Nephron (organoid): ENCODE results near the gene GABARAPL1.
"Not testable (repeated sequence)": the region's sequence is repeated elsewhere in the genome, so short reads cannot be mapped to it uniquely, and the experiment has no call there.

Experiments
- H3K27ac Mint-ChIP-seq, 3 experiments: 2 replicates each; pipeline ENCODE4 v1.8.0; 2020; ENCODE audit warnings: mixed read lengths in 3 of 3, mild to moderate bottlenecking in 2 of 3, moderate library complexity in 1 of 3
- H3K27me3 Mint-ChIP-seq: 2 replicates; pipeline ENCODE4 v1.8.0; 2021; ENCODE audit warnings: low read depth, mild to moderate bottlenecking, moderate library complexity, mixed read lengths
- H3K36me3 Mint-ChIP-seq: 2 replicates; pipeline ENCODE4 v1.8.0; 2020; ENCODE audit warnings: low read depth, mixed read lengths
- H3K4me1 Mint-ChIP-seq: 2 replicates; pipeline ENCODE4 v1.8.0; 2020; ENCODE audit warnings: mixed read lengths
- H3K4me3 Mint-ChIP-seq, 3 experiments: 2 replicates each; pipeline ENCODE4 v1.8.0; 2020; ENCODE audit warnings: mild to moderate bottlenecking in 3 of 3, mixed read lengths in 3 of 3, moderate library complexity in 2 of 3
- H3K9me3 Mint-ChIP-seq: 2 replicates; pipeline ENCODE4 v1.8.0; 2020; ENCODE audit warnings: mixed read lengths
- TF ChIP-seq, protein P1 (sequence below), 3 experiments: fragments of 200-600 bp; sonication (generic); IDR thresholded peaks; one replicate each; pipeline ENCODE4 v1.5.0; 2021; ENCODE audit warnings: antibody characterized with exemption in 3 of 3; ENCODE audit not compliant: unreplicated experiment in 3 of 3

Gene GABARAPL1

DNA sequence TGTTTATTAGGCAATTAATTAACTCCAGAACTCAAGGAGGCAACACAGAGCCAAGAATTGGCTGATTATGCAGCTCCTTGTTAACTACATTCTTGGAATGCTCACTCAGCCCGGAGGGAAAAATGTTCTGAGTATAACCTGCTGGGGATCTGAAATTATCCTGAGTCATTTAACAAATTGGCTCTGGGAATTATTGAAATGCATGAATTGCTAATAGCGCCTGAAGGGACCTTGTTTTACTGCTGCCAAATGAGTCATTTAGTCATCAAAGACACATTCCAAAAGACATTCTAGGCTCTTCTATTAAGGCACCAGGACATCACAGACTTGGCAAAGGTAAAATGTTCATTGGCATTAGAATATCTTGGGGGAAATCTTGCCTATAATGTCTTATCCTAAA is 20.8 kb upstream of the GABARAPL1 start:
- Mint-ChIP-seq H3K4me3 (no peak overlapping the region), H3K27ac (no peak overlapping the region)
- TF ChIP-seq, protein P1, sequence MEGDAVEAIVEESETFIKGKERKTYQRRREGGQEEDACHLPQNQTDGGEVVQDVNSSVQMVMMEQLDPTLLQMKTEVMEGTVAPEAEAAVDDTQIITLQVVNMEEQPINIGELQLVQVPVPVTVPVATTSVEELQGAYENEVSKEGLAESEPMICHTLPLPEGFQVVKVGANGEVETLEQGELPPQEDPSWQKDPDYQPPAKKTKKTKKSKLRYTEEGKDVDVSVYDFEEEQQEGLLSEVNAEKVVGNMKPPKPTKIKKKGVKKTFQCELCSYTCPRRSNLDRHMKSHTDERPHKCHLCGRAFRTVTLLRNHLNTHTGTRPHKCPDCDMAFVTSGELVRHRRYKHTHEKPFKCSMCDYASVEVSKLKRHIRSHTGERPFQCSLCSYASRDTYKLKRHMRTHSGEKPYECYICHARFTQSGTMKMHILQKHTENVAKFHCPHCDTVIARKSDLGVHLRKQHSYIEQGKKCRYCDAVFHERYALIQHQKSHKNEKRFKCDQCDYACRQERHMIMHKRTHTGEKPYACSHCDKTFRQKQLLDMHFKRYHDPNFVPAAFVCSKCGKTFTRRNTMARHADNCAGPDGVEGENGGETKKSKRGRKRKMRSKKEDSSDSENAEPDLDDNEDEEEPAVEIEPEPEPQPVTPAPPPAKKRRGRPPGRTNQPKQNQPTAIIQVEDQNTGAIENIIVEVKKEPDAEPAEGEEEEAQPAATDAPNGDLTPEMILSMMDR (IDR thresholded peaks at IDR 0.05; ENCODE audit: unreplicated experiment in 3 of 3) = no peak

DNA sequence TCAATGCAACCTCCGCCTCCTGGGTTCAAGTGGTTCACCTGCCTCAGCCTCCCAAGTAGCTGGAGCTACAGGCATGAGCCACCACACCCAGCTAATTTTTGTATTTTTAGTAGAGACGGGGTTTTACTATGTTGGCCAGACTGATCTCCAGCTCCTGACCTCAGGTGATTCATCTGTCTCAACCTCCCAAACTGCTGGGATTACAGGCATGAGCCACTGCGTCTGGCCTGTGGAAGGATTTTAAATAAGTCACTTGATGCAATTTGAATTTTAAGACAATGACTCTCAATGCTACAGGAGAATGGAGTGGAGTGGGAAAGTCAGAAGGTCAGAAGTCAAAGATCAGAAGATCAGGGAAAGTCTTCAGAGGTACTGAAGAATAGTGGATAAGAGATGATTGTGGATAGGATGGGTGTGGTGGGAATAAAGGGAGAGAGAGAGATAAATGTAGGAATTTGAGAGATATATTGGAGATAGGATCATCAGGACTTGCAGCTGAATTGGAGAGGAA is 18.5 kb upstream of the GABARAPL1 start:
- Mint-ChIP-seq H3K27ac (no peak overlapping the region), H3K4me3 (no peak overlapping the region), H3K9me3 (no peaks in the 10 kb centered on the region), H3K27me3 (peaks cover 4% of the 10 kb centered on the region), H3K36me3 (no peaks in the 10 kb centered on the region), H3K4me1 (peaks cover 5% of the 10 kb centered on the region)
- TF ChIP-seq, protein P1 (IDR thresholded peaks at IDR 0.05; ENCODE audit: unreplicated experiment in 3 of 3) = no peak

More for the DNA sequence above, 20.8 kb upstream of the GABARAPL1 start:
- no peaks in the 10 kb centered on the region for H3K36me3 Mint-ChIP-seq
- peaks cover 5% of the 10 kb centered on the region for H3K4me1 Mint-ChIP-seq
- H3K9me3 Mint-ChIP-seq = no peaks in the 10 kb centered on the region
- peaks cover 10% of the 10 kb centered on the region for H3K27me3 Mint-ChIP-seq

DNA sequence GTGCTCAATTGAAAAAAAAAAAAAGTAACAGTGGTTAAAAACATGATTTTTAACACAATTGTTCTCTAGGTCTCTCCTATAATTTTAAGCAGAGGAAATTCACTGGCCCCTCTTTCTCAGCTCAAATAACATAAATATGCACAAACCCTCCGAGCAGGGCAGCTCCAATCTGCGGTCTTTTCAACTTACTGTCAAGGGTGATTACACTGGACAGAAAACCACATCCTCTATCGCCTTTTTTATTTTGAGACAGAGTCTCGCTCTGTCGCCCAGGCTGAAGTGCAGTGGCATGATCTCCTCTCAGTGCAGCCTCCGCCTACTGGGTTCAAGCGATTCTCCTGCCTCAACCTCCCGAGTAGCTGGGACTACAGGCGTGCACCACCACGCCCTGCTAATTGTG is 16.5 kb upstream of the GABARAPL1 start:
- Mint-ChIP-seq H3K4me1 (no peaks in the 10 kb centered on the region), H3K27me3 (peaks cover 4% of the 10 kb centered on the region), H3K4me3 (no peak overlapping the region), H3K36me3 (no peaks in the 10 kb centered on the region), H3K9me3 (no peaks in the 10 kb centered on the region), H3K27ac (no peak overlapping the region)
- TF ChIP-seq, protein P1 (IDR thresholded peaks at IDR 0.05; ENCODE audit: unreplicated experiment in 3 of 3) = no peak

DNA sequence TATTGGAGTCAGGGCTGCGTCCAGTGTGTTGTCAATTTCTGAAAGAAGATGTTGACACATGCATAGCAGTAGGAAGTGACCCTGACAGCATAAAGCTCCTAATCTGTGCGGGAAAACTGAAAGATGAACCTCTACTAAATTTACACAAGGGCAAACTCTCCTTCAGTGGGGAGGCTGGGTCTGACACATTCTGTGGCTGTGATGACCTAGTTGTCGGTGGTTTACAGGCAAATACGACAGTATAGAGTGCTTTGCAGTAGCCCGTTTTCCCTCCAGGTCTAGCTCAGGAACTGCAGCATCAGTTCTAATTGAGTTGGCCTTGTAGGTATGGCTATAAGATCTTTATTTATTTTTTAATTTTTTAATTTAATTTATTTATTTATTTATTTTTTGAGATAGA is 14.8 kb upstream of the GABARAPL1 start:
- peaks cover 4% of the 10 kb centered on the region for H3K27me3 Mint-ChIP-seq
- H3K9me3 Mint-ChIP-seq = no peaks in the 10 kb centered on the region
- H3K4me1 Mint-ChIP-seq = no peaks in the 10 kb centered on the region

DNA sequence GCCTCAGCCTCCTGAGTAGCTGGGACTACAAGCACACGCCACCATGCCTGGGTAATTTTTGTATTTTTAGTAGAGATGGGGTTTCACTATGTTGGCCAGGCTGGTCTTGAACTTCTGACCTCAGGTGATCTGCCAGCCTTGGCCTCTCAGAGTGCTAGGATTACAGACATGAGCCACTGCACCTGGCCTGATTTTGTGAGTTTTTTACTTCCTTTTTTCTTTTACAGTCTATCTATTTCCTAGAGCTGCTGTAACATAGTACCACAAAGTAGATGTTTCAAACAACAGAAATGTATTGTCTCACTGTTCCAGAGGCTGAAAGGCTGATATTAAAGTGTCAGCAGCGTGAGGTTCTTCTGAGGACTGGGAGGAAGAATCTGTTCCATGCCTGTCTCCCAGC is 8.2 kb upstream of the GABARAPL1 start:
- not testable (repeated sequence) for H3K27ac Mint-ChIP-seq, H3K4me3 Mint-ChIP-seq

More for the DNA sequence above, 14.8 kb upstream of the GABARAPL1 start:
- H3K36me3 Mint-ChIP-seq = no peaks in the 10 kb centered on the region
- H3K4me3 Mint-ChIP-seq = no peak overlapping the region
- H3K27ac Mint-ChIP-seq = no peak overlapping the region
- TF ChIP-seq, protein P1 (IDR thresholded peaks at IDR 0.05; ENCODE audit: unreplicated experiment in 3 of 3) = no peak

DNA sequence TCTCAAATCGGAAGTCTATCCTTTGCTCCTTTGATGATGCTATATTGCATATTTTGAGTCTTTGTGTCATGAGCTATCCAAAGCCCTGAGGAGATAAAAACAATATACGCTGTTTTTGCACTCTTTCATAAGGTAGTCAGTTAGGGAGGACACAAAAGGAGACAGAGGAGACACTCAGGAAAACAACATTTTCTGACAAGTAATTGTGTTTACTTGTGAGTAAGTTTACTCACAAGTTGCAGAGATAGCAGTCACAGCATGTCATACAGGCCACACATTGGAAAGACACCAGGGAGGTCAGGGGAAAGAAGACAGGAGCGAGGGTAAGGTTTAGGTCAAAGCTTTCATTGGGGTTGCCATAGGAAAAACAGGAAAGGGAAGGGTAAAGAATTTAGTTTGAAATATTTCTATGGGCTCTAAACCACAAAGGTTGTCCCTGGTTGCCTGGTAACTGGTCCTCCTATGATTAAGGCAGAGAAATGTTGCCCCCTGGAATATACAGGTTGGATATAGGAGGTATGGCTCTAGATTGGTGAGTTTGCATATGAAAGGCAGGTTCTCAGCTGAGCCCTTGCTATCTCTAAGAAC is 7.4 kb upstream of the GABARAPL1 start:
- H3K27ac Mint-ChIP-seq = no peak overlapping the region

More for the DNA sequence above, 8.2 kb upstream of the GABARAPL1 start:
- H3K27me3 Mint-ChIP-seq, H3K9me3 Mint-ChIP-seq, H3K4me1 Mint-ChIP-seq, H3K36me3 Mint-ChIP-seq: not testable (repeated sequence)

More for the DNA sequence above, 7.4 kb upstream of the GABARAPL1 start:
- Mint-ChIP-seq H3K4me3 (no peak overlapping the region), H3K27me3 (peaks cover 3% of the 10 kb centered on the region), H3K9me3 (no peaks in the 10 kb centered on the region), H3K4me1 (no peaks in the 10 kb centered on the region), H3K36me3 (no peaks in the 10 kb centered on the region)
- TF ChIP-seq, protein P1 (IDR thresholded peaks at IDR 0.05; ENCODE audit: unreplicated experiment in 3 of 3) = no peak
